ENCODE results near the gene COL4A2.

DNA sequence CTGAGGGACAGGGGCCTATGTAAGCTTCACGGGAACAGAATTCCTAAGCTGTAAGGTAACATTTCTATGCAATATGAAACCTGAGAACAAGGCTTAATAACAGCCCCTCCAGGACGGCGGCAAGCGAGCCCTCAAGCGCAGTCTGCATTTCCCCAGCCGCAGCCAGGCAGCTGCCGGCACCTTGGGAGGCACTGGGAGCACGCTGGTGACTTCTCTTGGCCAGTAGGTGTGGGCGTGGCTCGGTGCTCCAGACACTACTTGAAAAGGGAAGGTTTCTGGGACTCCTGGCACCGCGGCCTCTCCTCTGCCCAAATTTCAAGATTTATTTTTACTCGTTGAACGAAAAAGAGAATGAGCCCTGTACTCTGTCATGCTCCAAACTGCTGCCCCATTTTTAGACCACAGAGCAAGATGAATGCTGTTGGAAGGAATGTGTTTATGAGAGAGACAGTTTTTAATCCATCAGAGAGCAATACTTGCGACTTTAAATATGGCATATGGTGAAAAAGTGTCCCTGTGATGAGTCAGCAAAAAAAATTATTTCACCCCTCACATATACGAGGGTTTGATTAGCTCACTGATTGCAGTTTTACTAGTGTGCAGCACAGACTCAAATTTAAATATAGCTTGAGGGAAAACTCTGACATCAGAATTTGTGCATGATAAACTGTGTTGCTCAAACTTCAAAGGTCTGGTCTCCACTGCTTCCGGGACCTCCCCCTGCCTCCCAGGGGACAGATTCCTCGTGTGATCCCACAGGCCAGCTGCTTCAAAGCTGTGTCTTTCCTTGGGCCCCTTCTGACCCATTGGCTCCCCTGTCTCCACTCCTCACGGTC lies 81.2 kb downstream of the COL4A2 start:
- TF ChIP-seq CTCF (IDR thresholded peaks at IDR 0.05), result no peak
- peak; percentile 4 for TF ChIP-seq EP300 (IDR thresholded peaks at IDR 0.05; ENCODE audit: low read depth)
- TF ChIP-seq POLR2A (IDR thresholded peaks at IDR 0.05), result no peak

Measured in transverse colon (tissue), 3 donors.